Bronchial epithelial cell (primary cell): Measurements from ENCODE around the gene ATRNL1. TPM values are rescaled to one million over a fixed set of nuclear protein-coding genes. Genes with fewer than 3 reads are reported as not detected.

ENCODE experiments used
- DNase-seq: peaks from one replicate; pipeline ENCODE4 v3.0.0-alpha.2; 2010; ENCODE audit warnings: low read depth
- FAIRE-seq: peaks from 2 replicates; lab custom pipeline; 2011; peaks lifted over from hg19 to GRCh38; lab: Jason Lieb, UNC
- H3K27me3 ChIP-seq: 2 replicates; pipeline ENCODE4 v1.5.1; 2011; ENCODE audit warnings: low read length; ENCODE audit not compliant: control insufficient read depth, insufficient read depth
- H3K36me3 ChIP-seq: 2 replicates; pipeline ENCODE4 v1.5.1; 2011; ENCODE audit warnings: low read length; ENCODE audit not compliant: control insufficient read depth, insufficient read depth
- H3K4me3 ChIP-seq: 2 replicates; pipeline ENCODE4 v1.5.1; 2011; ENCODE audit warnings: mild to moderate bottlenecking, low read depth, low read length, control low read depth
- CTCF ChIP-seq: IDR thresholded peaks from 2 replicates; pipeline ENCODE4 v1.5.1; 2011; ENCODE audit warnings: mild to moderate bottlenecking, moderate library complexity, low read length, control low read depth, inconsistent platforms; ENCODE audit not compliant: insufficient read depth, severe bottlenecking
- total RNA-seq: library from RNA; depleted of rRNA; stranded (reverse); fragments of >200 nt; gene quantifications from 2 replicates; pipeline ENCODE4 v1.2.1, GENCODE V29; 2014

ATRNL1 gene
- total RNA-seq, 1 donor from 2014 or later, result 0.53 TPM

GRCh38 chr10:115653473-115653872 is 560.3 kb downstream of the ATRNL1 start:
- TF ChIP-seq CTCF, result no peak
- H3K36me3 ChIP-seq, result no peaks in the 10 kb centered on the region
- H3K4me3 ChIP-seq, result no peak overlapping the region
- no peaks in the 10 kb centered on the region for H3K27me3 ChIP-seq
- FAIRE-seq (no peak), DNase-seq (no peak)

- FAIRE-seq (no peak), DNase-seq (no peak)
- Histone ChIP-seq H3K36me3 (no peaks in the 10 kb centered on the region), H3K27me3 (no peaks in the 10 kb centered on the region), H3K4me3 (no peak overlapping the region)
- no peak for TF ChIP-seq CTCF
Observed at GRCh38 chr10:115654961-115655360, 561.8 kb downstream of the ATRNL1 start.

GRCh38 chr10:115657161-115657860 is 564.1 kb downstream of the ATRNL1 start:
- no peak for TF ChIP-seq CTCF
- H3K27me3 ChIP-seq, result no peaks in the 10 kb centered on the region
- DNase-seq, result no peak
- no peaks in the 10 kb centered on the region for H3K36me3 ChIP-seq
- FAIRE-seq, result no peak
- H3K4me3 ChIP-seq, result no peak overlapping the region

GRCh38 chr10:115659616-115660015 is 566.5 kb downstream of the ATRNL1 start:
- FAIRE-seq, result no peak
- no peak for TF ChIP-seq CTCF
- Histone ChIP-seq H3K27me3 (no peaks in the 10 kb centered on the region), H3K4me3 (no peak overlapping the region), H3K36me3 (no peaks in the 10 kb centered on the region)
- DNase-seq, result no peak

GRCh38 chr10:115660391-115660790 is 567.2 kb downstream of the ATRNL1 start:
- FAIRE-seq (no peak), DNase-seq (no peak)
- no peak for TF ChIP-seq CTCF
- Histone ChIP-seq H3K36me3 (no peaks in the 10 kb centered on the region), H3K4me3 (no peak overlapping the region), H3K27me3 (no peaks in the 10 kb centered on the region)

GRCh38 chr10:115662422-115662821 is 569.3 kb downstream of the ATRNL1 start:
- FAIRE-seq, result no peak
- DNase-seq, result no peak

More at GRCh38 chr10:115662422-115662821, 569.3 kb downstream of the ATRNL1 start:
- no peaks in the 10 kb centered on the region for H3K27me3 ChIP-seq
- no peaks in the 10 kb centered on the region for H3K36me3 ChIP-seq
- TF ChIP-seq CTCF, result no peak
- no peak overlapping the region for H3K4me3 ChIP-seq
